NCI-H2227 (cell line): Measurements from ENCODE around the gene FAM20B.
"Not testable (repeated sequence)": the region's sequence is repeated elsewhere in the genome, so short reads cannot be mapped to it uniquely, and the experiment has no call there.

Source experiments
- DNase-seq: peaks from one replicate; lab custom pipeline; 2025; ENCODE audit not compliant: unreplicated experiment; lab: John Stamatoyannopoulos, UW

Gene FAM20B

GRCh38 chr1:179021873-179022272 is 3.8 kb upstream of the FAM20B start:
- peak; percentile 74 for DNase-seq

- no peak for DNase-seq
Measured at GRCh38 chr1:179023946-179024650, 1.6 kb upstream of the FAM20B start.

GRCh38 chr1:179025975-179026812 is 500 bp downstream of the FAM20B start:
- peak; percentile 91 for DNase-seq

- DNase-seq: no peak
Measured at GRCh38 chr1:179026813-179027669, 1.3 kb downstream of the FAM20B start.

- DNase-seq: no peak
Measured at GRCh38 chr1:179029321-179029759, 3.6 kb downstream of the FAM20B start.

- no peak for DNase-seq
Measured at GRCh38 chr1:179030130-179030529, 4.4 kb downstream of the FAM20B start.

GRCh38 chr1:179030683-179031082 is 5.0 kb downstream of the FAM20B start:
- DNase-seq: no peak

GRCh38 chr1:179031284-179031683 is 5.6 kb downstream of the FAM20B start:
- DNase-seq: no peak

- DNase-seq: no peak
Measured at GRCh38 chr1:179031855-179032513, 6.3 kb downstream of the FAM20B start.

GRCh38 chr1:179034720-179035119 is 9.0 kb downstream of the FAM20B start:
- DNase-seq: no peak

GRCh38 chr1:179036844-179037465 is 11.3 kb downstream of the FAM20B start:
- no peak for DNase-seq

- DNase-seq: no peak
Measured at GRCh38 chr1:179038528-179039281, 13.0 kb downstream of the FAM20B start.

GRCh38 chr1:179039502-179040174 is 13.9 kb downstream of the FAM20B start:
- not testable (repeated sequence) for DNase-seq

- DNase-seq: not testable (repeated sequence)
Measured at GRCh38 chr1:179040175-179040551, 14.5 kb downstream of the FAM20B start.

GRCh38 chr1:179042087-179042486 is 16.4 kb downstream of the FAM20B start:
- no peak for DNase-seq

GRCh38 chr1:179042700-179043099 is 17.0 kb downstream of the FAM20B start:
- no peak for DNase-seq

- DNase-seq: no peak
Measured at GRCh38 chr1:179043266-179043665, 17.6 kb downstream of the FAM20B start.

- DNase-seq: no peak
Measured at GRCh38 chr1:179043907-179044306, 18.2 kb downstream of the FAM20B start.
